ENCODE results near the gene CDK5RAP3. TPM values are rescaled to one million over a fixed set of nuclear protein-coding genes. Genes with fewer than 3 reads are reported as not detected.

Gene CDK5RAP3
- total RNA-seq, 2 experiments from 2014 or later = 206 to 224 TPM

DNA sequence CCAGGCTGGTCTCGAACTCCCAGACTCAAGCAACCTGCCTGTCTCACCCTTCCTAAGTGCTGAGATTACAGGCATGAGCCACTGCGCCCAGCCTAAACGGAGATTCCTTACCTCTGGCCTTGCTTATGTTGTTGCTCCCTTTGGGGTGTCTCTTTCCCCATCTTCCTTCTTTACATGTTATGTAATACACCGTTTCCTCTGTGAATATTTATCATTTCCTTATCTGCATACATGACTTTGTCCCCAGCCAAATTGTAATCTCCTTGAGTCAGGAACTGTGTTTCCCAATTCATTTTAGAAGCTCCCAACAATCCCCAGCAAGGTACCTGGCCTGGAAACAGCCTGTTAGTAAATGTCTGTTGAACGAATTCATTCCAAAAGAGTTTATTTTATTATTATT lies 51.0 kb downstream of the CDK5RAP3 start:
- DNase-seq (no peak), ATAC-seq (ENCODE audit: poor library complexity) (no peak)
- H3K27ac ChIP-seq (ENCODE audit: low read depth in 1 of 2, low read length in 2 of 2) = no peak overlapping the region
- H3K36me3 ChIP-seq (ENCODE audit: insufficient read depth, low read length) = no peaks in the 10 kb centered on the region
- CTCF ChIA-PET = interaction anchor here (0.7 to 3.0 kb wide), 3 partner anchors 11 to 44 kb away, joined by 4 to 17 read pairs (median 5); no protein-coding TSS in a partner anchor
- peak overlapping the region; percentile 5 for H3K4me3 Mint-ChIP-seq
- H3K27me3 Mint-ChIP-seq = peaks cover 59% of the 10 kb centered on the region
- POLR2A ChIA-PET = no interaction called here
- no peak overlapping the region for H3K4me3 ChIP-seq (ENCODE audit: low read length)
- no peaks in the 10 kb centered on the region for H3K9me3 ChIP-seq (ENCODE audit: control insufficient read depth in 1 of 2, insufficient read depth in 1 of 2, low read length in 2 of 2)
- TF ChIP-seq, protein P1, sequence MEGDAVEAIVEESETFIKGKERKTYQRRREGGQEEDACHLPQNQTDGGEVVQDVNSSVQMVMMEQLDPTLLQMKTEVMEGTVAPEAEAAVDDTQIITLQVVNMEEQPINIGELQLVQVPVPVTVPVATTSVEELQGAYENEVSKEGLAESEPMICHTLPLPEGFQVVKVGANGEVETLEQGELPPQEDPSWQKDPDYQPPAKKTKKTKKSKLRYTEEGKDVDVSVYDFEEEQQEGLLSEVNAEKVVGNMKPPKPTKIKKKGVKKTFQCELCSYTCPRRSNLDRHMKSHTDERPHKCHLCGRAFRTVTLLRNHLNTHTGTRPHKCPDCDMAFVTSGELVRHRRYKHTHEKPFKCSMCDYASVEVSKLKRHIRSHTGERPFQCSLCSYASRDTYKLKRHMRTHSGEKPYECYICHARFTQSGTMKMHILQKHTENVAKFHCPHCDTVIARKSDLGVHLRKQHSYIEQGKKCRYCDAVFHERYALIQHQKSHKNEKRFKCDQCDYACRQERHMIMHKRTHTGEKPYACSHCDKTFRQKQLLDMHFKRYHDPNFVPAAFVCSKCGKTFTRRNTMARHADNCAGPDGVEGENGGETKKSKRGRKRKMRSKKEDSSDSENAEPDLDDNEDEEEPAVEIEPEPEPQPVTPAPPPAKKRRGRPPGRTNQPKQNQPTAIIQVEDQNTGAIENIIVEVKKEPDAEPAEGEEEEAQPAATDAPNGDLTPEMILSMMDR (IDR thresholded peaks at IDR 0.05) = no peak
- H3K4me1 Mint-ChIP-seq (ENCODE audit: low read depth) = peaks cover 28% of the 10 kb centered on the region
- peaks cover 34% of the 10 kb centered on the region for H3K4me1 ChIP-seq (ENCODE audit: insufficient read depth, low read length)
- no peak overlapping the region for H3K27ac Mint-ChIP-seq
- H3K27me3 ChIP-seq (ENCODE audit: control insufficient read depth in 1 of 2, insufficient read depth in 2 of 2, low read length in 2 of 2) = peaks cover 9 to 13% of the 10 kb centered on the region in 2 experiments
- H3K9me3 Mint-ChIP-seq = no peaks in the 10 kb centered on the region
- intact Hi-C loops (cut with DNase I, micrococcal nuclease) = loop anchor here in 1 of 2 experiments (10.0 kb wide), 2 partner anchors 313 to 873 kb away; partner anchors contain the start of gene ATP5MC1
- no peaks in the 10 kb centered on the region for H3K36me3 Mint-ChIP-seq (ENCODE audit: low read depth)

DNA sequence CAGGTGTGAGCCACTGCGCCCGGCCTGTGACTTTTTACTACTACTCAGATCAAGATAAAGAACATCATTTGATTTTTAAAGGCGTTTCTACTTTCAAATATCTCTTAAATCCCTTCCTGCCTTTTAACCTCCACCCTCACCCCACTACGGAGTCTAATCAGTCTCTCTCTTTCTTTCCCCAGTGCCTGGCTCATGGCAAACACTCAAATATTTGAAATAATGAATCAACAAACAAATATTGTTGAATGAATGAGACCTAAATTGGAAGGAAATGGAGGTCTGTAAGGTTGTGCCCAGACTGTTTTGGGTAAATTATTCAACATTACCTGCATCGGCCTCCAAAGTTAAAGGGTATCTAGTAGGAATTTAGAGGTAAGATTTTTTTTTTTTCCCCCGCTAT lies 52.0 kb downstream of the CDK5RAP3 start:
- ChIA-PET CTCF (no interaction called here), POLR2A (no interaction called here)
- Mint-ChIP-seq H3K36me3 (ENCODE audit: low read depth) (no peaks in the 10 kb centered on the region), H3K9me3 (no peaks in the 10 kb centered on the region), H3K4me1 (ENCODE audit: low read depth) (peaks cover 28% of the 10 kb centered on the region), H3K27me3 (peaks cover 65% of the 10 kb centered on the region), H3K27ac (no peak overlapping the region), H3K4me3 (peak overlapping the region; percentile 46)
- no peaks in the 10 kb centered on the region for H3K36me3 ChIP-seq (ENCODE audit: insufficient read depth, low read length)
- intact Hi-C loops (cut with DNase I, micrococcal nuclease) = loop anchor here in 1 of 2 experiments (10.0 kb wide), 2 partner anchors 312 to 872 kb away; partner anchors contain the start of gene ATP5MC1
- TF ChIP-seq, protein P1 (IDR thresholded peaks at IDR 0.05) = no peak
- H3K27ac ChIP-seq (ENCODE audit: low read depth in 1 of 2, low read length in 2 of 2) = no peak overlapping the region
- ATAC-seq (ENCODE audit: poor library complexity) = no peak
- H3K27me3 ChIP-seq (ENCODE audit: control insufficient read depth in 1 of 2, insufficient read depth in 2 of 2, low read length in 2 of 2) = peaks cover 10 to 13% of the 10 kb centered on the region in 2 experiments
- no peak for DNase-seq
- no peak overlapping the region for H3K4me3 ChIP-seq (ENCODE audit: low read length)
- H3K9me3 ChIP-seq (ENCODE audit: control insufficient read depth in 1 of 2, insufficient read depth in 1 of 2, low read length in 2 of 2) = no peaks in the 10 kb centered on the region
- H3K4me1 ChIP-seq (ENCODE audit: insufficient read depth, low read length) = peaks cover 34% of the 10 kb centered on the region

DNA sequence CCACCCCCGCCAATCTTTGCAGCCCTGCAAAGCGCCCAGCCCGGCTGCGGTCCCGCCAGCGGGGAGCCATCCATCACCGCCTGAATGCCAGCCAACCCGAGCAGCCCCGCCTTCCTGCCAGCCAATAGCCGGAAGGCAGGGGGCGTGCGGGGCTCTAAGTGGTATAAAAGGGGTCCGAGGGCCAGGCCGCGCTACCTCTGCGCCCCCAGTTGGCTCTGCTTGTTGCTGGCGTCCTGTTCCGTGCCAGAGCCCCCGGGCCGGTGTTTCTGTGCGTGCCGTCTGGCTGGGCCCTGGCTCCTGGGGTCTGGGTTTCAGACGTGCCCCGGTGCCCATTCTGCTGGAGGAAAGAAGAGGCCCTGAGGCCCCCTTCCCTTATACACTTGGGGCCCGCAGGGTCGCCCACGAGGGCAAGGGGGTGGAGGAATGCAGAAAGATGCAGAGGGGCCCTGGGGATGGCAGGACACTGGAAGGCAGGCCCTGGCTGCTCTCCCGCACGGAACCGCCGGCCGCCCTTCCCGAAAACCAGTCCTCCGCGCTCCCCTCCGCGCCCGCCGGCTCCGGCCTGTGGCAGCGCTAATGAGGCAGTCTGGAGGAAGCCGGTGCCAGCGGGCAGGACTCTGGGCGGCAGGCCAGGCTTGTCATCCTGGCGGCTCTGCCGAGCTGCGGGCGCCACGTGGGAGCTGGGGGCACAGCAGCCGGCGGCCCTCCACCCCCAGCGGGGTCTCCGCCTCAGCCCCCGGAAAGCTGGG lies 52.7 kb downstream of the CDK5RAP3 start:
- Histone ChIP-seq H3K9me3 (ENCODE audit: control insufficient read depth in 1 of 2, insufficient read depth in 1 of 2, low read length in 2 of 2) (no peaks in the 10 kb centered on the region), H3K27ac (ENCODE audit: low read depth in 1 of 2, low read length in 2 of 2) (no peak overlapping the region), H3K27me3 (ENCODE audit: control insufficient read depth in 1 of 2, insufficient read depth in 2 of 2, low read length in 2 of 2) (peaks cover 13% of the 10 kb centered on the region in 2 experiments), H3K4me3 (ENCODE audit: low read length) (peak overlapping the region; percentile 66), H3K36me3 (ENCODE audit: insufficient read depth, low read length) (no peaks in the 10 kb centered on the region), H3K4me1 (ENCODE audit: insufficient read depth, low read length) (peaks cover 34% of the 10 kb centered on the region)
- peaks cover 67% of the 10 kb centered on the region for H3K27me3 Mint-ChIP-seq
- no peak overlapping the region for H3K27ac Mint-ChIP-seq
- no peak for ATAC-seq (ENCODE audit: poor library complexity)
- intact Hi-C loops (cut with DNase I, micrococcal nuclease) = loop anchor here (1.0 to 10.0 kb wide), 5 partner anchors 75 to 871 kb away; partner anchors contain the start of genes ATP5MC1 (in 1 of the 2) and SNX11 (in 1 of the 2)
- TF ChIP-seq, protein P1 (IDR thresholded peaks at IDR 0.05) = peak; percentile 36
- CTCF ChIA-PET = interaction anchor here (0.9 kb wide), 1 partner anchor 77 kb away, joined by 3 read pairs; no protein-coding TSS in a partner anchor
- H3K9me3 Mint-ChIP-seq = no peaks in the 10 kb centered on the region
- POLR2A ChIA-PET = no interaction called here
- H3K4me1 Mint-ChIP-seq (ENCODE audit: low read depth) = peaks cover 28% of the 10 kb centered on the region
- H3K36me3 Mint-ChIP-seq (ENCODE audit: low read depth) = no peaks in the 10 kb centered on the region
- H3K4me3 Mint-ChIP-seq = peak overlapping the region; percentile 46
- DNase-seq = peak in 8 of 14 experiments; percentile 21 to 71 (median 47)

All from CD4-positive, alpha-beta T cell (primary cell).